Endometrium (tissue), 2 donors: Measurements from ENCODE around the gene ITGAL.
"Not testable (repeated sequence)": the region's sequence is repeated elsewhere in the genome, so short reads cannot be mapped to it uniquely, and the experiment has no call there.

Source experiments
- FAIRE-seq: peaks from 2 replicates; lab custom pipeline; 2012; peaks lifted over from hg19 to GRCh38; lab: Jason Lieb, UNC
- donor health status: control.
- donor health status: control.

ITGAL gene

DNA sequence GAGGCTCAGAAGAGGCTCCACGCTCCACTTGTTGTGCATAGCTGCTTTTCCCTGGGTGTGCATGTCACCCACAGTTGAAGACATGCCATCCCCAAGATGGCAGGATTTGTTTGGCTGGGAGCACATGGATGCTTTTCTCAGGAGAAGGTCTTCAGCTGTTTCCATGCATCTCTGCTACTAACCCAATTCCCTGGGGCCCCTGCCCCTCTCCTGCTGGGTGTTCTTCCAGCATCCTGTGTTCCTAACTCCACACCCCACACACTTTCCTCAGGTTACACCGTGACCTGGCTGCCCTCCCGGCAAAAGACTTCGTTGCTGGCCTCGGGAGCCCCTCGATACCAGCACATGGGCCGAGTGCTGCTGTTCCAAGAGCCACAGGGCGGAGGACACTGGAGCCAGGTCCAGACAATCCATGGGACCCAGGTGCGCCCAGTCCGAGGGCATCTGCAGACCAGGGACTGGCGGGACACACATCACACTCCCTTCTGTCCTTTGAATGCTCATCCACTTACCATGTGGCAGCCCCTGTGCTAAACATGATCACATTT is 21.5 kb downstream of the ITGAL start:
- no peak for FAIRE-seq

DNA sequence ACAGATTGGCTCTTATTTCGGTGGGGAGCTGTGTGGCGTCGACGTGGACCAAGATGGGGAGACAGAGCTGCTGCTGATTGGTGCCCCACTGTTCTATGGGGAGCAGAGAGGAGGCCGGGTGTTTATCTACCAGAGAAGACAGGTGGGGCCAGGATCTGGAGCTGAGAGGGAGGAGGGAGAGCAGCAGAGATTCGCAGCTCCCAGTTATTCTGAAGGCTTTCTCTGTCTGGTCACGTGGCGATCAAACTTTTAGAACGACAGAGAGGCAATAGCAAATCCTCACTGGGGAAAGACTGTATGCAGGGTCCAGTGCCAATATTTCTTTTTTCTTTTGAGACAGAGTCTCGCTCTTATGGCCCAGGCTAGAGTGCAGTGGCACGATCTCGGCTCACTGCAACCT is 22.2 kb downstream of the ITGAL start:
- no peak for FAIRE-seq

DNA sequence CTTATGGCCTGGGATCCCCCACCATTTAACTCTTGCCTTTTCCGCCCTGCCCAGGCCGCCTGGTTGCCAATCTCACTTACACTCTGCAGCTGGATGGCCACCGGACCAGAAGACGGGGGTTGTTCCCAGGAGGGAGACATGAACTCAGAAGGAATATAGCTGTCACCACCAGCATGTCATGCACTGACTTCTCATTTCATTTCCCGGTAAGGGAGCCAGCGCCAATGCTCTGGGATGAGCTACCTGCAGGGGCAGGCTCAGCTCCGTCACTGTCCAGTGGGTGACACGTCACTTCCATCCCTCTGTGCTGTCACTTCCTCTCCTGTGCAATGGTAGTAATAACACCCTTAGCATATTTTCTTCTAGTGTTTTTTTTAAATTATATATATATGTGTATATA is 26.7 kb downstream of the ITGAL start:
- FAIRE-seq: no peak

DNA sequence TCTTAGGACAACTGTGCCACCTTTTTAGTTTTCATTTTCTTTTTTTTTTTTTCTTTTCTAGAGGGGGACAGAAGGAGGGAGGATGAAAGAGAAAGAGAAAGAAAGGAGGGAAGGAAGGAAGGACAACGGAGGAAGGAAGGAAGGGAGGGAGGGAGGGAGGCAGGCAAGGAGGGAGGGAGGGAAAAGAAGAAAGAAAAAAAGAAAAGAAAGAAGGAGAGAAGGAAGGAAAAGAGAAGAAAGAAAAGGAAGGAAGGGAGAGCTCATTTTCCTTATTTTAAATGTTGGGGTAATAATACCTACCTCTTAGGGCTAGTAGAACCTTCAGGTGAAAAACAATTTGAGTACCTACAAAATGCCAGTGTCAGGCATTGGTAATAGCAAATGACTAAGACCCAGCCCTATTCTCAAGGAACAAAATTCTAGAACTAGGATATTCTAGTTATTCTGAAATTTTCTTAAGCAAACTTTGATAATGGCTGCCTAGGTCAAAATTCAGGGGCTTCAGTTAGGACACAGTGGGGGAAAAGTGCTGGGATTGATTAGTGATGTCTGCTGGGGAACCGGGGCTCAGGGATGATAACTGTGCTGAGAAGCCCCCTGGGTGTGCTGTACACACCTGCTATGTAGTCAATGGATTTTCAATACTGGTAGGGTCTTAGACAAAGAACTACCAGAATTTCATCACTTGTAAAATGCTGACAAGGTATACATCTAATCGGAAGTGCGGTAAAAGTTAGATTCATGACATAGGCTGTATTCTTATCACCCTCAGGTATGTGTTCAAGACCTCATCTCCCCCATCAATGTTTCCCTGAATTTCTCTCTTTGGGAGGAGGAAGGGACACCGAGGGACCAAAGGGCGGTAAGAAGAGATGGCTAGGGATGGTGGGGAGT is 31.1 kb downstream of the ITGAL start:
- no peak for FAIRE-seq

DNA sequence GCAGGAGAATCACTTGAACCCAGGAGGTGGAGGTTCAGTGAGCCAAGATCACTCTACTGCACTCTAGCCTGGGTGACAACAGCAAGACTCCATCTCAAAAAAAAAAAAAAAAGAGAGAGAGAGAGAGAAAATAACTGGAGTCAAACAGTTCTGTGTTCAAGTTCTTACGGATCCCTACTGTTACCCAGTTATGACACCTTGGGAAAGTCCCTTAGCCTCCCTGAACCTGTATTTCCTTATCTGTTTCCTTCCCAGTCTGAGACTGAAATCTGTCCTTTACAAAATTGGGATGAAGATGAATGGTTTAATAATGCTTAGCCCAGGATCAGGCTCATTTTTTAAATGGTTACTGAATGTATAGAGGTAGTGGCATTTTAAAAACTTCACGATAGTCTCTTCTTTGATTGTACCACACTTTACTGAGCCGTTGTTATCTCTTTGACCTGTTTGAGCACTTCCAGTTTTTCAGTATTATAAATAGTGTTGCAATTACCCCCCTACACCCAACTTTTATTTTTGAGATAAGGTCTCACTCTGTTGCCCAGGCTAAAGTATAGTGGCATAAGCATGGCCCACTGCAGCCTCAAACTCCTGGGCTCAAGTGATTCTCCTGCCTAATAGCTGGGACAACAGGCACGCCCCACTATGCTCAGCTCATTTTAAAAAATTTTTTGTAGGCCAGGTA is 36.7 kb downstream of the ITGAL start:
- FAIRE-seq: no peak

DNA sequence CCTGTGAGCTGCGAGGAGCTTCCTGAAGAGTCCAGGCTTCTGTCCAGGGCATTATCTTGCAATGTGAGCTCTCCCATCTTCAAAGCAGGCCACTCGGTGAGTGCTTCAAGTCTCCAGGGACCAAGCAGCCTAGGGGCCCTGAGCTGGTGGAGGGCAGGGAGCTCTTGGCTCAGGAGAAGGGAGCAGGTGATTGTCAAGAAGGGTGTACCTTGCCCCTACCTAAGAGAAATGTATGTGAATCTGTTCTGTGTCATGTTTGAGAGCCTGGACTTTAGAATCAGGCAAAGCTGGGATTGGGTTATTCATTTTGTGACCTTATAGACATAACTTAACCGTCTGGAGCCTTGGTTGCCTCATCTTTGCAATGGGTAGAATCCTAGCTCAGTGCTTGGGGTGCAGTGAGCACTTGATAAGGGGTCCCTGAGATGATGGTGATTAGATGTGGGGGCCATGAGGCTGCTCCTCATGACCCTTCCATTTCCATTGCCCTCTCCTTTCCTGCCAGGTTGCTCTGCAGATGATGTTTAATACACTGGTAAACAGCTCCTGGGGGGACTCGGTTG is 37.9 kb downstream of the ITGAL start:
- no peak for FAIRE-seq

DNA sequence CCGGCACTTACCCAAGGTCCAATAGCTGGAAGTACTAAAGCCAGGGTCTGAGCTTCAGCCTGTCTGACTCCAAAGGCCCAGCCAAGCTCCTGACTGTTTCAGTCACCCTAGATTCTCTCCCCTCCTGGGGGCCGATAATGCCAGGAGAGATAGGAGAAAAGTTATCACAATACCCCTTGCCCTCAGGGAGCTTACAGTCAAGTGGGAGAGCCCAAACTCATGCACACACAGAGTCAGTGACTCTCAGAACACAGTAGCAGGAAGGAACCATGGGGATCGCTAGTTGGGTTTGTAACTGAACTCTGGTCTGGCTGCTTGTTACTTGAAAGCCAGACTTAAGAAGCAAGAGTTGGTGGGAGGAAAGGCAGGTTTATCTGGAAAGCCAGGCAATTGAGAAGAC is 39.0 kb downstream of the ITGAL start:
- no peak for FAIRE-seq

DNA sequence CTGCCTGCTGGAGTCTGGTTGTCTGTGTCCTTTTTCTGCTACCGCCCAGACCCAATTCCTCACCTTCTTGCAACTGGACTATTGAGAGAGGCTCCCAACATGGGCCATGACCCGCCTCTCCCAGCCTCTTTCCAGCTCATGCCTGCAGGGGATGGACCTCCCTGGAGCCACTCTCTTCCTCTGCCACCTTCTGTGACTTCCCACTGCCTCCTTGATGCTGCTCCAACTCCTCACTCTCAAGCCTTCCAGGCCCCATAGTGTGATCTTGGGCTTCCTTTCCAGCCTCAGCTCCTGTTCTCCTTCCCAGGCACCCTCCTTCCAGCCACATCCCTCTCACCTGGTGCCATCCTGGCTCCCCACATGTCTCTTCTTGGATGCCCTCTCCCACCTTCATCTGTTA is 42.7 kb downstream of the ITGAL start:
- no peak for FAIRE-seq

DNA sequence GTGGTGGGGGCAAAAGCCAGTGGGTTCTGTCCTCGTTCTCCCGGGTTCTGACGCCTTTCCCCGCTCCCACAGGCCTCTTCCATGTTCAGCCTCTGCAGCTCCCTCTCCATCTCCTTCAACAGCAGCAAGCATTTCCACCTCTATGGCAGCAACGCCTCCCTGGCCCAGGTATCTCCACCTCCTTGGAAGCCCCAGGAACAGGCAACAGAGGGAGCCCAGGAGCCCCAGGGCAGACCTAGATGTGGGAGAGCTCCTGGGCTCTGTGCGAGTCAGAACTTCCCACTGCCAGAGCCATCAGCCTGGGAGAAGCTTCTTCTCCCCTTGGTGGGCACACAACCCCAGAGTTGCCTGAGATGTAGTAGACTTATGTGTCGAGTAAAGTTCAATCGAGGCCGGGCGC is 46.0 kb downstream of the ITGAL start:
- no peak for FAIRE-seq

DNA sequence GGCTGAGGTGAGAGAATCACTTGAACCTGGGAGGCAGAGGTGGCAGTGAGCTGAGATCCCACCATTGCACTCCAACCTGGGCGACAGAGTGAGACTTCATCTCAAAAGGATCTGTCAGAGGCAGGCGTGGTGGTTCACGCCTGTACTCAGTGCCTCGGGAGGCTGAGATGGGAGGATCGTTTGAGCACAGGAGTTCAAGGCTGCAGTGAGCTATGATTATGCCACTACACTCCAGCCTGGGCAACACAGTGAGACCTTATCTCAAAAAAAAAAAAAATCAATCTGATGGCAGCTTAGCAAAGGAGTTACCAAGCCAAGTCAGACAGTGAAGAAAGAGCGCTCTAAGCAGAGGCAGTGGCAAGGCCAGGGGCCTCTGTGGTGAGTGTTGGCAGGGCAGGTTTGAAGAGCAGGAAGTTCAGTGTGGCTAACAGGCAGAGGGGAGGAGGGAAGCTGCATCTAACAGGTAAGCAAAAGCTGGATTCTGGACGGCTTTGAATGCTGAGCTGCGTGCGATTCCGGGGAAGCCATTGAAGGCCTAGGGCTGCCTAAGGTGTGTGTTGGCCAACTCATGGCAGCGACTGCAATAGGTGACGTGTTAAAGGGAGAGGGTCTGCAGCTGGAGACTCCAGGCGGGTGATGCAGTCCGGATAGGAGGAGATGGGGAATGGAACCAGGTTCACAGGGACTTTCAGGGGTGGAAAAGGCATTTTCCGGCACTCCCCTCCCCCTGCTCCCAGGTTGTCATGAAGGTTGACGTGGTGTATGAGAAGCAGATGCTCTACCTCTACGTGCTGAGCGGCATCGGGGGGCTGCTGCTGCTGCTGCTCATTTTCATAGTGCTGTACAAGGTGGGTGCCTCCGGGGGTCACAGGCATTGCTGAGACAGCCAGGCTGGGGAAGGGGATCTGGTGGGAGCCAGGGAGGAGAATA is 46.8 kb downstream of the ITGAL start:
- no peak for FAIRE-seq

DNA sequence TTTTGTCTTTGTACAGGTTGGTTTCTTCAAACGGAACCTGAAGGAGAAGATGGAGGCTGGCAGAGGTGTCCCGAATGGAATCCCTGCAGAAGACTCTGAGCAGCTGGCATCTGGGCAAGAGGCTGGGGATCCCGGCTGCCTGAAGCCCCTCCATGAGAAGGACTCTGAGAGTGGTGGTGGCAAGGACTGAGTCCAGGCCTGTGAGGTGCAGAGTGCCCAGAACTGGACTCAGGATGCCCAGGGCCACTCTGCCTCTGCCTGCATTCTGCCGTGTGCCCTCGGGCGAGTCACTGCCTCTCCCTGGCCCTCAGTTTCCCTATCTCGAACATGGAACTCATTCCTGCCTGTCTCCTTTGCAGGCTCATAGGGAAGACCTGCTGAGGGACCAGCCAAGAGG is 48.9 kb downstream of the ITGAL start:
- no peak for FAIRE-seq

DNA sequence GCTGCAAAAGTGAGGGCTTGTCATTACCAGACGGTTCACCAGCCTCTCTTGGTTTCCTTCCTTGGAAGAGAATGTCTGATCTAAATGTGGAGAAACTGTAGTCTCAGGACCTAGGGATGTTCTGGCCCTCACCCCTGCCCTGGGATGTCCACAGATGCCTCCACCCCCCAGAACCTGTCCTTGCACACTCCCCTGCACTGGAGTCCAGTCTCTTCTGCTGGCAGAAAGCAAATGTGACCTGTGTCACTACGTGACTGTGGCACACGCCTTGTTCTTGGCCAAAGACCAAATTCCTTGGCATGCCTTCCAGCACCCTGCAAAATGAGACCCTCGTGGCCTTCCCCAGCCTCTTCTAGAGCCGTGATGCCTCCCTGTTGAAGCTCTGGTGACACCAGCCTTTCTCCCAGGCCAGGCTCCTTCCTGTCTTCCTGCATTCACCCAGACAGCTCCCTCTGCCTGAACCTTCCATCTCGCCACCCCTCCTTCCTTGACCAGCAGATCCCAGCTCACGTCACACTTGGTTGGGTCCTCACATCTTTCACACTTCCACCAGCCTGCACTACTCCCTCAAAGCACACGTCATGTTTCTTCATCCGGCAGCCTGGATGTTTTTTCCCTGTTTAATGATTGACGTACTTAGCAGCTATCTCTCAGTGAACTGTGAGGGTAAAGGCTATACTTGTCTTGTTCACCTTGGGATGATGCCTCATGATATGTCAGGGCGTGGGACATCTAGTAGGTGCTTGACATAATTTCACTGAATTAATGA is 49.5 kb downstream of the ITGAL start:
- FAIRE-seq: no peak

DNA sequence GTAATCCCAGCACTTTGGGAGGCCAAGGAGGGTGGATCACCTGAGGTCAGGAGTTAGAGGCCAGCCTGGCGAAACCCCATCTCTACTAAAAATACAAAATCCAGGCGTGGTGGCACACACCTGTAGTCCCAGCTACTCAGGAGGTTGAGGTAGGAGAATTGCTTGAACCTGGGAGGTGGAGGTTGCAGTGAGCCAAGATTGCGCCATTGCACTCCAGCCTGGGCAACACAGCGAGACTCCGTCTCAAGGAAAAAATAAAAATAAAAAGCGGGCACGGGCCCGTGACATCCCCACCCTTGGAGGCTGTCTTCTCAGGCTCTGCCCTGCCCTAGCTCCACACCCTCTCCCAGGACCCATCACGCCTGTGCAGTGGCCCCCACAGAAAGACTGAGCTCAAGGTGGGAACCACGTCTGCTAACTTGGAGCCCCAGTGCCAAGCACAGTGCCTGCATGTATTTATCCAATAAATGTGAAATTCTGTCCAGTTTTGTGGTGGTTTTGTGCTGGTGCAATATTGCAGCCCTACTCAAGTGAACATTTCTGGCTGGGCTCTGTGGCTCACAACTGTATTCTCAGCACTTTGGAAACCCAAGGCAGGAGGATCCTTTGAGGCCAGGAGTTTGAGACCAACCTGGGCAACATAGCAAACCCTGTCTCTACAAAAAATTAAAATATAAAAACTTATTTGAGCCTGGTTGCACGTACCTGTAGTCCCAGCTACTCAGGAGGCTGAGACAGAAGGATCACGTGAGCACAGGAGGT is 50.3 kb downstream of the ITGAL start:
- not testable (repeated sequence) for FAIRE-seq

DNA sequence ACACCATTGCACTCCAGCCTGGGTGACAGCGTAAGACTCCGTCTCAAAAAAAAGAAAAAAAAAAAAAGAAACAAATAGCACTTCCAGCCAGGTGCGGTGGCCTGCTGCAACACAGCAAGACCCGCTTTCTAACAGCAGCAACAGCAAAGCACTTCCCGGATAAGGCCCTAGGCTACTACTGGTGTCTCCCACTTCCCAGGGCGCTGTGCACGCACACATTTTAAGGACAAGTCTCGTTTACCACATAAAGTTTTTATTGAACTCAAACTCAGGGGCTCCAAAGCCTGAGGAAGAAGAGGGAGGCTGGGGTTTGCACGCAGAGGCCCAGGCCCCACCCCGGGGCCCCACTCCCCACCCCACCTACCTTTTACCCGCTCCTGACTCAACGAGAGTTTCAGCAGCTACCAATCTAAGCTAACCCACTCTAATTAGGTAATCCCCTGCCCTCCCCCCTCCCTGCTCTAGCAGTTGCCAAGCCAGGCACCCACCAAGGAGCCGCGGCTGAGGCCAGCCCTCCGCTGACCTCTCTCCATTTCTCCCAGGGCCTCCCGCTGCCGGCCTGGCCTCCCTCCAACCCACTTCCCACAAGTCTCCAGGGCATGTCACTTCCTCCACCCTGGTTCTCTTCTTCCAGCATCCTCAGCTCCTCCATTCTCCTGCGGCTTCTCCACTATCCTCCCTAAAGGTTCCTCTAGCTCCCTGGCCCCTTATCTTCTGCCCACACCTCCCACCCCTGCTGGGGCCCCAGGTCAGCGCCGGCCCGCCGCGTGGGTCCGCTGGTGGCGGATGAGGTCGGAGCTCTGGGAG is 51.4 kb downstream of the ITGAL start:
- no peak for FAIRE-seq

DNA sequence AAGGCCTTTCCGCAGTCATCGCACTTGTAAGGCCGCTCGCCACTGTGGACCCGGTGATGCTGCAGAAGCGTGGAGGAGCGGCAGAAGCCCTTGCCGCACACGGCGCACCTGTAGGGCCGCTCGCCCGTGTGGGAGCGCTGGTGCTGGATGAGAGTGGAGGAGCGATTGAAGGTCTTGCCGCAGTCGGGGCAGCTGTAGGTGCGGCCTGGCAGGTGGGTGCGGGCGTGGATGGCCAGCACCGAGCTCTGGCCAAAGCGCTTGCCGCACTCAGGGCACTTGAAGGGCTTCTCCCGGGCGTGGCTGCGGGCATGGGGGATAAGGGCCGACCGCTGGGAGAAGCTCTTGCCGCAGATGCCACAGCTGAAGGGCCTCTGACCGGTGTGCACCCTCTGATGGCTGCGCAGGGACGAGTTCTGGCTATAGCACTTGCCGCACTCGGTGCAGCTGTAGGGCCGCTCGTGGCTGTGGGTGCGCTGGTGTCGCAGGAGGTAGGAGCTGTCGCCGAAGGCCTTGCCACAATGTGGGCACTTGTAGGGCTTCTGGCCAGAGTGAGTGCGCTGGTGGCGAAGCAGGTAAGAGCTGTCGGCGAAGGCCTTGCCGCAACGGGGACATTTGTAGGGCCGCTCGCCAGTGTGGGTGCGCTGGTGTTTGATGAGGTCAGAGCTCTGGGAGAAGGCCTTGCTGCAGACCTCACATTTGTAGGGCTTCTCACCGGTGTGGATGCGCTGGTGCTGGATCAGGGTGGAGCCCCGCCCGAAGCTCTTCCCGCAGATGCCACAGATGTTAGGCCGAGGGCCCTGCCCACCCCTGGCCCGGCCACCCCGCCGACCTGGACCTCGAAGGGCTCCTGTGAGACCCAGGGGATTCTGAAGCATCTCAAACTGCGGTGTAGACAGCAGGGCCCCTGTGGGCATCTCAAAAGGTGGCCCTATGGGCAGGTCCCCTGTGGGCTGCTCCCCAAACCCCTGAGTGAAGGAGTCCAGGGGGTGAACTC is 52.3 kb downstream of the ITGAL start:
- FAIRE-seq: no peak

DNA sequence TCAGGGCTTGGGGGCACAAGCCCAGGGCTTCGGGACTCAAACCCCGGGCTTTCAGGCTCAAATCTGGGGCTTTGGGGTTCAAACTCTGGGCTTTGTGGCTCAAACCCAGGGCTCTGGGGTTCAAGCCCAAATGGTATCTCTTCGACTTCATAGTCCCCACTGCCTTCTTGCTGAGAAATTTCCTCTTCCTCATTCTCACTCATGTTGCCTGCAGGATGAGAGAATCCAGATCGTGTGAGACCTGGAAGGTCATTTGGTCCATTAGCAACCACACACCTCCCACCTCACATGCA is 53.2 kb downstream of the ITGAL start:
- FAIRE-seq: no peak

DNA sequence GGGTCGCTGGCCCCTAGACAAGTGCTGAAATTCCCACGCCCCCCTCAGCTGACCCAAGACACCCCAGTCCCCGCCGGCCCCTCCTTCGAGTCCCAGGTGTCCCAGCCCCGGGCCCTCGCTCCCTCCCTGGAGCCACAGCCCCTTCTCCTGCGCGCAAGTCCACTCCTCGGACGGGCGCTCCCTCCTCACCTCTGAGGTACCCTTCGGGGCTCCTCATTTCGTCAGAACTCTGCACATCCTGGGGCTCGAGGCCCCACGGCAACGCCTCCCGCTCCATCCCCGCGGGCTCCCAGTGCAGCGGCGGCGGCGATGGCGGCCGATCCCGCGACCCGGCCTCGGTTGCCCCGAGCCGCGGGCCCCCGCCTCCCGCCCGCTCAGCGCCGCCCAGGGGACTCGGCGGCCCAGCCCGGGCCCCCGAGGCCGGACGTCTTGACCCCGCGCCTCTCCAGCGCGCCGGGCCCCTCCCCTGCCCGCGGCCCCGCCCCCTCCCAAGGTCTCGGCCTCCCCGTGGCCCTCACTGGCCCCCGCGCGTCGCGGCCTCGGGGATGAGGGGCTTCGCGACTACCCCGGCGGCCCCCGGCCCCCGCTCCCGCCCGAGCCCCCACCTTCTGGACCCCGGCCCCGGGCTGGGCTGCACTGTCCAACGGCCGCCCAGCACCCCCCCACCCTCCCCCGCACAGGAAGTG is 53.7 kb downstream of the ITGAL start, which contains the start of gene ZNF768:
Gene ZNF768, minus strand, starts transcription at position 430 of the 686 bp plus-strand sequence. Its CDS starts 153 bp downstream, at position 277.
- no peak for FAIRE-seq
